ENCODE measurements around the gene CCDC150.
"Not testable (repeated sequence)": the region's sequence is repeated elsewhere in the genome, so short reads cannot be mapped to it uniquely, and the experiment has no call there.

Gene CCDC150

GRCh38 chr2:196618661-196619060 lies 20.9 kb upstream of the CCDC150 start:
- DNase-seq (ENCODE audit: low read depth, low spot score): no peak
- H3K4me3 ChIP-seq (ENCODE audit: low read length): no peak overlapping the region

GRCh38 chr2:196630531-196630930 lies 9.0 kb upstream of the CCDC150 start:
- no peak for DNase-seq (ENCODE audit: low read depth, low spot score)
- no peak overlapping the region for H3K4me3 ChIP-seq (ENCODE audit: low read length)

- DNase-seq (ENCODE audit: low read depth, low spot score): no peak
Observed at GRCh38 chr2:196635156-196635555, 4.4 kb upstream of the CCDC150 start.

GRCh38 chr2:196638765-196639164 lies 750 bp upstream of the CCDC150 start:
- no peak for DNase-seq (ENCODE audit: low read depth, low spot score)
- no peak overlapping the region; the same call in 1 of the 2 replicates for H3K4me3 ChIP-seq (ENCODE audit: low read length)

More at GRCh38 chr2:196635156-196635555, 4.4 kb upstream of the CCDC150 start:
- H3K4me3 ChIP-seq (ENCODE audit: low read length): no peak overlapping the region

- H3K4me3 ChIP-seq (ENCODE audit: low read length): peak overlapping the region; percentile 94
- DNase-seq (ENCODE audit: low read depth, low spot score): no peak
Observed at GRCh38 chr2:196640031-196640548, 575 bp downstream of the CCDC150 start.

GRCh38 chr2:196649202-196649601 lies 9.7 kb downstream of the CCDC150 start:
- DNase-seq (ENCODE audit: low read depth, low spot score): no peak
- no peak overlapping the region for H3K4me3 ChIP-seq (ENCODE audit: low read length)

GRCh38 chr2:196651387-196652094 lies 12.0 kb downstream of the CCDC150 start:
- no peak overlapping the region for H3K4me3 ChIP-seq (ENCODE audit: low read length)
- DNase-seq (ENCODE audit: low read depth, low spot score): no peak

GRCh38 chr2:196652869-196653268 lies 13.4 kb downstream of the CCDC150 start:
- no peak for DNase-seq (ENCODE audit: low read depth, low spot score)
- no peak overlapping the region for H3K4me3 ChIP-seq (ENCODE audit: low read length)

GRCh38 chr2:196653843-196654242 lies 14.3 kb downstream of the CCDC150 start:
- DNase-seq (ENCODE audit: low read depth, low spot score): no peak
- no peak overlapping the region for H3K4me3 ChIP-seq (ENCODE audit: low read length)

- DNase-seq (ENCODE audit: low read depth, low spot score): no peak
Observed at GRCh38 chr2:196655761-196656160, 16.2 kb downstream of the CCDC150 start.

GRCh38 chr2:196657333-196657732 lies 17.8 kb downstream of the CCDC150 start:
- H3K4me3 ChIP-seq (ENCODE audit: low read length): no peak overlapping the region
- no peak for DNase-seq (ENCODE audit: low read depth, low spot score)

More at GRCh38 chr2:196655761-196656160, 16.2 kb downstream of the CCDC150 start:
- no peak overlapping the region for H3K4me3 ChIP-seq (ENCODE audit: low read length)

- DNase-seq (ENCODE audit: low read depth, low spot score): no peak
- no peak overlapping the region for H3K4me3 ChIP-seq (ENCODE audit: low read length)
Observed at GRCh38 chr2:196659844-196660243, 20.3 kb downstream of the CCDC150 start.

GRCh38 chr2:196660244-196660643 lies 20.7 kb downstream of the CCDC150 start:
- no peak for DNase-seq (ENCODE audit: low read depth, low spot score)

GRCh38 chr2:196670342-196670741 lies 30.8 kb downstream of the CCDC150 start:
- H3K4me3 ChIP-seq (ENCODE audit: low read length): no peak overlapping the region
- no peak for DNase-seq (ENCODE audit: low read depth, low spot score)

More at GRCh38 chr2:196660244-196660643, 20.7 kb downstream of the CCDC150 start:
- H3K4me3 ChIP-seq (ENCODE audit: low read length): no peak overlapping the region

GRCh38 chr2:196675963-196676362 lies 36.4 kb downstream of the CCDC150 start:
- H3K4me3 ChIP-seq (ENCODE audit: low read length): no peak overlapping the region
- DNase-seq (ENCODE audit: low read depth, low spot score): no peak

- DNase-seq (ENCODE audit: low read depth, low spot score): no peak
- no peak overlapping the region for H3K4me3 ChIP-seq (ENCODE audit: low read length)
Observed at GRCh38 chr2:196677404-196677803, 37.9 kb downstream of the CCDC150 start.

- DNase-seq (ENCODE audit: low read depth, low spot score): no peak
- H3K4me3 ChIP-seq (ENCODE audit: low read length): no peak overlapping the region
Observed at GRCh38 chr2:196679368-196679767, 39.9 kb downstream of the CCDC150 start.

GRCh38 chr2:196681510-196681909 lies 42.0 kb downstream of the CCDC150 start:
- H3K4me3 ChIP-seq (ENCODE audit: low read length): no peak overlapping the region
- no peak for DNase-seq (ENCODE audit: low read depth, low spot score)

- H3K4me3 ChIP-seq (ENCODE audit: low read length): no peak overlapping the region
- DNase-seq (ENCODE audit: low read depth, low spot score): no peak
Observed at GRCh38 chr2:196685792-196686191, 46.3 kb downstream of the CCDC150 start.

GRCh38 chr2:196686737-196687136 lies 47.2 kb downstream of the CCDC150 start:
- not testable (repeated sequence) for H3K4me3 ChIP-seq (ENCODE audit: low read length); DNase-seq (ENCODE audit: low read depth, low spot score)

Data from Jurkat, Clone E6-1 (cell line).